CD4-positive, alpha-beta T cell treated with Interleukin-2 at 100 ng/mL for 4 hours (primary cell): ENCODE data around the gene PI4K2B.
A peak's percentile ranks its signal among the peaks of the same experiment; 100 is the strongest.
"Not testable (repeated sequence)": the region's sequence is repeated elsewhere in the genome, so short reads cannot be mapped to it uniquely, and the experiment has no call there.

Experiments used
- DNase-seq: peaks from one replicate; pipeline ENCODE4 v3.0.0-alpha.2; 2020; ENCODE audit warnings: low spot score

PI4K2B gene

GRCh38 chr4:25306518-25307057 is 72.8 kb downstream of the PI4K2B start:
- no peak for DNase-seq

- DNase-seq = no peak
Observed at GRCh38 chr4:25307596-25307995, 73.8 kb downstream of the PI4K2B start.

- DNase-seq = no peak
Observed at GRCh38 chr4:25308306-25308705, 74.5 kb downstream of the PI4K2B start.

GRCh38 chr4:25308761-25309160 is 74.9 kb downstream of the PI4K2B start:
- no peak for DNase-seq

- no peak for DNase-seq
Observed at GRCh38 chr4:25310066-25310802, 76.4 kb downstream of the PI4K2B start.

GRCh38 chr4:25310803-25311166 is 77.0 kb downstream of the PI4K2B start:
- no peak for DNase-seq

- peak; percentile 89 for DNase-seq
Observed at GRCh38 chr4:25312496-25313200, 78.8 kb downstream of the PI4K2B start, which contains the start of gene ZCCHC4. Gene ZCCHC4, plus strand, starts transcription at chr4:25312774. Its CDS starts 36 bp downstream, at chr4:25312810.

- DNase-seq = no peak
Observed at GRCh38 chr4:25313201-25313895, 79.5 kb downstream of the PI4K2B start.

- no peak for DNase-seq
Observed at GRCh38 chr4:25320336-25320735, 86.5 kb downstream of the PI4K2B start.

- DNase-seq = no peak
Observed at GRCh38 chr4:25320773-25321172, 86.9 kb downstream of the PI4K2B start.

GRCh38 chr4:25321703-25322102 is 87.9 kb downstream of the PI4K2B start:
- DNase-seq = no peak

GRCh38 chr4:25328463-25328862 is 94.6 kb downstream of the PI4K2B start:
- DNase-seq = not testable (repeated sequence)
